GM12872 (cell line): Measurements from ENCODE around the gene TTYH3.

Source experiments
- TF ChIP-seq, protein P1 (sequence below): IDR thresholded peaks from 3 replicates; pipeline ENCODE4 v1.5.1; 2011; ENCODE audit warnings: low read depth, mild to moderate bottlenecking, low read length, moderate library complexity; ENCODE audit not compliant: insufficient read depth

TTYH3 gene

DNA sequence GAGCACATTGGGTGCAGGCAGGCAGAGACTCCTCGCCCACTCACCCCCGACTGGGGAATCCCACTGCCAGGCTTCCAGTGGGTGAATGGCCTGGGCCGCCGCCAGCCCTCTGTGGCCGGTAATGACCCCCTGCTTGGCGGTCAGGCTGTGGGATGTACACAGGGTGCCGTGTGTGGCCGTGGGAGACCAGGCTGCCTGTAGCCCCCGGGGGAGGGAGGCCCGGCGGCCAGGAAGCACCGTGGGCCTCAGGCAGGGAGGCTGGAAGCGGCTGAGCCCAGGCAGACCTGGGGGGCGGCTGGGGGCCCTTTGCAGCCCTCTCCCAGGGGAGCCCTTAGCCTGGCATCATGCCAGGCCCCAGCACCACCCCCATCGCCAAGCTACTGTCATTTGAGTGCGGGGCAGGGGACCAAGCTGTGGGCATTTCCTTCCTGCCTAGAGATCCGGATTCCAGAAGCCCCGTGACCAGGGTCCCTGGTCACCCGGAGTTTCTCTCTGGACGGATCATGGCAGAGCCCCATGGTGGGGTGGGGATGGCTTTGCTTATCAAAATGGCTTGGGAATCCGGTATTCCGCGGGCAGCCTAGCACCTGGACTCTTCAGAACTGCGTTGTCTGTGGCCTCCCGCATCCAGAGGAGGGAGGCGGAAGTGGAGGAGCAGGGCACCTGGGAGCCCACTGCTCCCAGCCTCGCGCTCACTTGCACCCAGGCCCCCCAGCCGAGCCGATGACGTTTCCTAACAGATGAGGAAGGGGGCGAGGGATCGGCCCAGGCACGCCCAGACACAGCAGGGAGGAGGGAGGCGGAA, 1.1 kb downstream of the TTYH3 start:
- TF ChIP-seq, protein P1, sequence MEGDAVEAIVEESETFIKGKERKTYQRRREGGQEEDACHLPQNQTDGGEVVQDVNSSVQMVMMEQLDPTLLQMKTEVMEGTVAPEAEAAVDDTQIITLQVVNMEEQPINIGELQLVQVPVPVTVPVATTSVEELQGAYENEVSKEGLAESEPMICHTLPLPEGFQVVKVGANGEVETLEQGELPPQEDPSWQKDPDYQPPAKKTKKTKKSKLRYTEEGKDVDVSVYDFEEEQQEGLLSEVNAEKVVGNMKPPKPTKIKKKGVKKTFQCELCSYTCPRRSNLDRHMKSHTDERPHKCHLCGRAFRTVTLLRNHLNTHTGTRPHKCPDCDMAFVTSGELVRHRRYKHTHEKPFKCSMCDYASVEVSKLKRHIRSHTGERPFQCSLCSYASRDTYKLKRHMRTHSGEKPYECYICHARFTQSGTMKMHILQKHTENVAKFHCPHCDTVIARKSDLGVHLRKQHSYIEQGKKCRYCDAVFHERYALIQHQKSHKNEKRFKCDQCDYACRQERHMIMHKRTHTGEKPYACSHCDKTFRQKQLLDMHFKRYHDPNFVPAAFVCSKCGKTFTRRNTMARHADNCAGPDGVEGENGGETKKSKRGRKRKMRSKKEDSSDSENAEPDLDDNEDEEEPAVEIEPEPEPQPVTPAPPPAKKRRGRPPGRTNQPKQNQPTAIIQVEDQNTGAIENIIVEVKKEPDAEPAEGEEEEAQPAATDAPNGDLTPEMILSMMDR, result no peak

- TF ChIP-seq, protein P1, result no peak
These were observed 1.9 kb downstream of the TTYH3 start for GRCh38 chr7:2633538-2634266.

DNA sequence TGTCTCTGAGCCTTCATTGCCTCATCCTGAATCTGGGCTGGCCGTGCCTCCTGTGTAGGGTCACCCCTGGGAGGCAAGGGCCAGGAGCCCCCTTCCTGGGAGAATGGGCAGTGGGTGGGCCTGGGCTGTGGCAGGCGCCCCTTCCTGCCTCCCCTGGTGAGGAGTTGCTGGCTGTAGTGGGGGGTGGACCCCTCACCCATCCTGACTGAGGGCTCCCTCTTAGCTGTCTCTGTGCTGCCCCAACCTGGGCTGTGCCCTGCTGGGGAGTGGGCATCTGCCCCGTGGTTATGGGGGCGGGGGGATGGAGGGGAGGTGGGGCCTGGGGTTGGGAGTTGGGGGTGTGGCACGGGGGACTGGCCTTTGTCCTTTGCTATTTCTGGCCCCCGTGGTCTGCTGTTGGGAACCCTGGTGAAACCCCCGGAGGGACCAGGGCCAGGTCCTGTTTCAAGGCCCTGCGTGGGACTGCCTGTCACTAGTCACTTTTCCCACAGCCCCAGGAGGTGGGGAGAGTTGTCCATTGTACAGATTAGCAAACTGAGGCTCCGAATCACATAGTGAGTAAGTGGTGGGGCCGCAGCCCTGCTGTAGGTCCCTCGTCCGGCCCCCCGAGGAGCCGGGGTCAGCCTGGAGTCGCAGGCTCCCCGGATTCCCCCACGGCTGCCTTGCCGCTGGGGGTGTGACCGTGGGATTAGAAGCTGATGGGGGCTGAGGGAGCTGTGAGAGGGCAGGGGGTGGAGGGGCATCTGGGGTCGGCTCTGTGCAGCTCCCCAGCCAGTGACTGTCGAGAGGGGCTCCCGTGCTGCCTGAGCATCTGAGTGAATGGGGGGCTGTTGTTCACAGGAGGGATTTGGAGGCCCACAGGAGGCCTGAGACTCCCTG, 2.7 kb downstream of the TTYH3 start:
- TF ChIP-seq, protein P1, result no peak

GRCh38 chr7:2635148-2635668, 3.4 kb downstream of the TTYH3 start:
- TF ChIP-seq, protein P1, result no peak

- TF ChIP-seq, protein P1, result no peak
These were observed 4.3 kb downstream of the TTYH3 start for GRCh38 chr7:2635810-2636701.

DNA sequence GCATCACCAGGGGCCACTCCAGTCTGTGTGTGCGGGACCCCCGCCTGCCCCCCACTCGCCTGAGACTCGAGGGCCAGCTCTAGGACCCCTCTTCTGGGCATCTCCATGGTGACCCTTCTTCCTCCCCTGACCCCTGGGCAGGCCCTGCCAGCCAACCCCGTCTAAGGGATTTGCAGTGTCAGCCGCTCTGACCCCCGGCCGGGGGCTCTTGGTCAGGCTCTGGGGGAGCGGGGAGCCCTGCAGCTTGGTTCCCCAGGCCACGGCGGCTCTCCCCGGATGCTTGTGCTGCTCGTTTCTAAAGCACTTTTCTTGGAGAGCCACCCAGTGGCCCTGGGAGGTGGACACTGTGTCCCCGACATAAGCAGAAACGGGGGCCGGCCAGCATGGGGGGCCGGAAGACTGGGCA, 5.3 kb downstream of the TTYH3 start:
- TF ChIP-seq, protein P1, result no peak
